ENCODE measurements around the gene FLNA.
"Not testable (repeated sequence)": the region's sequence is repeated elsewhere in the genome, so short reads cannot be mapped to it uniquely, and the experiment has no call there.

FLNA gene, protein sequence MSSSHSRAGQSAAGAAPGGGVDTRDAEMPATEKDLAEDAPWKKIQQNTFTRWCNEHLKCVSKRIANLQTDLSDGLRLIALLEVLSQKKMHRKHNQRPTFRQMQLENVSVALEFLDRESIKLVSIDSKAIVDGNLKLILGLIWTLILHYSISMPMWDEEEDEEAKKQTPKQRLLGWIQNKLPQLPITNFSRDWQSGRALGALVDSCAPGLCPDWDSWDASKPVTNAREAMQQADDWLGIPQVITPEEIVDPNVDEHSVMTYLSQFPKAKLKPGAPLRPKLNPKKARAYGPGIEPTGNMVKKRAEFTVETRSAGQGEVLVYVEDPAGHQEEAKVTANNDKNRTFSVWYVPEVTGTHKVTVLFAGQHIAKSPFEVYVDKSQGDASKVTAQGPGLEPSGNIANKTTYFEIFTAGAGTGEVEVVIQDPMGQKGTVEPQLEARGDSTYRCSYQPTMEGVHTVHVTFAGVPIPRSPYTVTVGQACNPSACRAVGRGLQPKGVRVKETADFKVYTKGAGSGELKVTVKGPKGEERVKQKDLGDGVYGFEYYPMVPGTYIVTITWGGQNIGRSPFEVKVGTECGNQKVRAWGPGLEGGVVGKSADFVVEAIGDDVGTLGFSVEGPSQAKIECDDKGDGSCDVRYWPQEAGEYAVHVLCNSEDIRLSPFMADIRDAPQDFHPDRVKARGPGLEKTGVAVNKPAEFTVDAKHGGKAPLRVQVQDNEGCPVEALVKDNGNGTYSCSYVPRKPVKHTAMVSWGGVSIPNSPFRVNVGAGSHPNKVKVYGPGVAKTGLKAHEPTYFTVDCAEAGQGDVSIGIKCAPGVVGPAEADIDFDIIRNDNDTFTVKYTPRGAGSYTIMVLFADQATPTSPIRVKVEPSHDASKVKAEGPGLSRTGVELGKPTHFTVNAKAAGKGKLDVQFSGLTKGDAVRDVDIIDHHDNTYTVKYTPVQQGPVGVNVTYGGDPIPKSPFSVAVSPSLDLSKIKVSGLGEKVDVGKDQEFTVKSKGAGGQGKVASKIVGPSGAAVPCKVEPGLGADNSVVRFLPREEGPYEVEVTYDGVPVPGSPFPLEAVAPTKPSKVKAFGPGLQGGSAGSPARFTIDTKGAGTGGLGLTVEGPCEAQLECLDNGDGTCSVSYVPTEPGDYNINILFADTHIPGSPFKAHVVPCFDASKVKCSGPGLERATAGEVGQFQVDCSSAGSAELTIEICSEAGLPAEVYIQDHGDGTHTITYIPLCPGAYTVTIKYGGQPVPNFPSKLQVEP (N-terminal part only)

DNA sequence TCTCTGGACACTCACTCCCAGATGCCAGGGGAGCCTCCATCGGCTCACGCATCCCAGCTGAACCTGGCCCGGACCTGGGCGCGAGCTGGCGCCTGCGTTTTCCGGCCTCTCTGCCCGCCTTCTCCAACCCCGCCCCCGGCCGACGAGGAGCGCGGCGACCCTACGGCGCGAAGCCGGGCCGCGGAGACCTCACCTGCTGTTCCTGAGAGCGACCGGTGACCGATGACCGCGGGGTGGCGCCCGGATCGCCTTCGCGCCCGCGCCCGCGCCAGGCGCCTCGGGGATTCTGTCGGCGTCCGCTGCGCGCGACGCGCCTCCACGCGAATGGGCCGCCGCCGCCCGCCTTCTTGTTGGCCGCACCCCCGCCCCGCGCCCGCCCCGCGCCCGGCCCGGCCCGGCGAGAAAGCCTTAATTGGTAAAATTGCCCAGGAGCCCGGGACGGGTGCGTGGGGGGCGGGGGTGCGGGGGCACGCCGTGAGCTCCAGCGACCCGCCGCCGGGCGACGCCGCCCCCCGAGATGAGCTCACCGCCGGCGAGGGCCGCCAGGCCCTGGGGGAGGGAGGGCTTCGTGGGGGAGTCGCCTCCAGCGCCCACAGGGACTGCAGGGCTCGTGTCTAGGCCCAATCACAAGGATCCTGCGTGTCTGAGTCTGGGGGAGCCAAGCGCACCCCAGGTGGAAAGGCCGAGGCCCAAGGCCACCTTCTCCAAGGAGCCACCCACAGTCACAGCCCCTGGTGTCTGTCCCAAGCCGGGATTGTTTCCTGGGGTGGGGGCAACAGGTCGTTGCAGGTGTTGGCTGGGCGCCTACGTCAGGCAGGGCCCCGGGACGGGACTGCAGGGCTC lies at the start of gene FLNA:
Gene FLNA, minus strand, starts transcription at position 322 of the 843 bp plus-strand sequence. CDS start 3,389 bp downstream, outside the sequence.
- DNase-seq = no peak

DNA sequence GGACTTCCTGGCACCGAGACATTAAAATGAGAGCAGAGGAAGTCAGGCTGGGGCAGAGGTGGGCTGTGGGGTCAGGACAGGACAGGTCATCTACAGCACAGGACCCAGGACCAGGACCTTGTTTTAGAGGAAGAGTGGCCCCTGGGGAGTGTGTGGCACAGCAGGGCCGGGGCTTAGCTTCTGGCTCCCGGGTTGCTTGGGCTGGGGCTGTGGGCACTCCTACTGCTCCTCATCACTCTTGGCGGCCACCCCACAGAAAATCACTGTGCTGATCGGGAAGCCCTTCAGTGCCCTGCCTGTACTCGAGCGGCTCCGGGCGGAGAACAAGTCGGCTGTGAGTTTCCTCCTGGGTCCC lies 45.9 kb upstream of the FLNA start:
- DNase-seq = no peak

DNA sequence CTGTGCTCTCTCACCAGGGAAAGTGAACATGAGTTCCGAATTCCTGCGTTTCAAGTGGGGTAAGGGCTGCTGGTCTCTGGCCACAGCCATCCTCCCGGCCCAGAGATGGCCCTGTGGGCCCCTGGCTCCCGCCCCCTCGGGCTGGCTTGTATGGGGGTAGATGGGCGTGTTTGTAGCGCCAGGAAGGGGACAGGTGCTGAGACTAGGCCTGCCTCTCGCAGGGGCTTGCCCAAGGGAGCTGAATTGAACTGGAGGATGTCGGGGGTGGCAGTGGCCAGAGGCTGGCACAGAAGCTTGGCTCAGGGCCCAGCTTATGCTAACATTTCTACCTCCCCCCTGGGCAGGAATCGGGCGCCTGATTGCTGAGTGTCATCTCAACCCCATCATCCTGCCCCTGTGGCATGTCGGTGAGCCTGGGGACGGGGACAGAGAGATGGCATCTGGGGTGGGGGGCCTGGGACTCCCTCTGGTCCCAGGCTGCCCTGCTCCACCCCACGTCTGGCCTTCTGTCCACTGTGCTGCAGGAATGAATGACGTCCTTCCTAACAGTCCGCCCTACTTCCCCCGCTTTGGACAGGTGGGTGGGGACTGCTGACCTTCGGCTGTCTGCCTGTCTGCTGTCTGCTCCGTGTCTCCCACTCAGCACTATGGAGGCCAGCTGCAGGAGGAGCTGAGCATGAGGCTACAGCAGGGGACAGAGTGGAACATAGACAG lies 45.4 kb upstream of the FLNA start:
- DNase-seq = no peak

DNA sequence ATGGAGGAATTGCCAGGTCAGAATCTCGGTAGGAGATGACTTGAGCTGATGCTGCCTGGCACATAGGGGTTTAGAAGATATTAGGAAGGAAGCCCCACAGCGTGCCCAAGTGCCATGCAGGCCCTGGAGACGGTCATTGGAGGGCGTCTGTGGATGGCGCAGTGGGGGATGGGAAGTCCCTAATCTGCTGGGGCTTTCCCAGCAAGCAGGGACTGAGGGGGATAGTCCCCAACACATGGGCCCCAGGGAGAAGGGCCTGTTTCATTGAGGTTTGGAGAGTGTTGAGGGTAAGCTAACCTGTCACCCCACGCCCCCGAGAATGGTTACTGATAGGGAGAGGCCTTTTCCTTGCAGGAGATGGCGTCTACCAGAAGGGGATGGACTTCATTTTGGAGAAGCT lies 44.8 kb upstream of the FLNA start:
- no peak for DNase-seq

DNA sequence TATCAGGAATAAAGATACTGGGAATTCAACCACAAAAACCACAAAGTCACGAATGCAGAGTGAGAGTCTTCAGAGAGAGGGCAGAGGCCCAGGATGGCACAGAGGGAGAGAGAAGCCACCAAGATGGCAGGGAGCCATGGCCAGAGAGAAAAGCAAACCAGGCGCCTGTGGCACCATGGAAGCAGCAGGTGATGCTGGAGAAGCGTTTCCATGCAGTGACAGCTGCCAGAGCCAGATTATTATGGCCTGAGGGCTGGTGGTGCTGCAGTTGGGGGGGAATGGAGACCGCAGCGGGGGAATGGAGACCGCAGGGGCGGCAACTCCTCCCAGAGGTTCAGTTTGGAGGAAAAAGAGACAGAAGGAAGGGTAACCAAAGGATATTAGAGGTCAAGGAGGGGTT lies 42.7 kb upstream of the FLNA start:
- DNase-seq = no peak

DNA sequence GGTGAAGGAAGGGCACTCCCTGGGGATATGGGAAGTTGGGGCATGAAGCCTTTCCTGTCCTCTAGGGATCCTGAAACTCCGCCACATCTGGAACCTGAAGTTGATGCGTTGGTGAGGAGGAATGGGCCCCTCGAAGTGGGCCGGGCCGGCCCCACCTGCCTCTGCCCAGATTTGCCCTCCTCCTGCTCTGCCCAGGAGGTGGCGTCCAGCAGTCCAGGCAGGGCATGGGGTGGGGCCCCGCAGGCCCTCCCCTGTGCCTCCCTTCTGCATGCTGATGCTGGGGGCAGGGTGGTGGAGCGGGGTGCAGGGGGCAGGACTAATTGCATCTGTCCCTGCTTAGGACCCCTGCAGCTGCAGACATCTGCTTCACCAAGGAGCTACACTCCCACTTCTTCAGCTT lies 38.7 kb upstream of the FLNA start:
- DNase-seq = no peak

DNA sequence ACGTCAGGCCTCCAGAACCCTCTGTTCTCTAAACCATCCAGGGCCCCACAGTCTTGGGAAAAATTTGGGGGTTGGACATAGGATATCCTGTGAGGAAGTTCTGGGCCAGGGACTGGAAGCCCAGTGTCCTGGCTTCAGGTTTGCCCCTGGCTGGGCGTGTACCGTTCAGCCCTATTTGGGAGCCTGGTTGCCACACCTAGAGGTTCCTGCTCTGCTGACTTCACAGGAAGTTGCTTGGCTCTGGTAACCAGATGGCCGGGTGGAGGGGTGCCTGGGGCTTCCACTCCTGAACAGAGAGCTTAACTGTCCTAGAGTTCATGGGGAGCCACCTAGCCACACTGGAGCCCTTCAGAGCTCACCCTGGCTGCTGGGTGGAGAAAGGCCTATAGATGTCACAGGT lies 38.0 kb upstream of the FLNA start:
- DNase-seq = peak; percentile 13

DNA sequence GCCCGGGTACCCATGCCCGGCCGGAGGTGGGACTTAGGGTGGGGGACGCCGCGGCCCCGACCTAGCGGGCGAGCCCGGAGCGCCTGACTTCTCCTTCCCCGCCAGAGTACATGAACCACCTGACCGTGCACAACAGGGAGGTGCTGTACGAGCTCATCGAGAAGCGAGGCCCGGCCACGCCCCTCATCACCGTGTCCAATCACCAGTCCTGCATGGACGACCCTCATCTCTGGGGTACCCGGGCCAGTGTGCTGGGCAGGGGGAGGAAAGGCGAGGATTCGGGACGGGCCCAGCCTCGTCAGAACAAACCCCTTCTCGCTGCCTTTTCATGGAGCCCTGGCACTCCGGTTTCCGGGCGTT lies 37.5 kb upstream of the FLNA start:
- DNase-seq = peak; percentile 53

DNA sequence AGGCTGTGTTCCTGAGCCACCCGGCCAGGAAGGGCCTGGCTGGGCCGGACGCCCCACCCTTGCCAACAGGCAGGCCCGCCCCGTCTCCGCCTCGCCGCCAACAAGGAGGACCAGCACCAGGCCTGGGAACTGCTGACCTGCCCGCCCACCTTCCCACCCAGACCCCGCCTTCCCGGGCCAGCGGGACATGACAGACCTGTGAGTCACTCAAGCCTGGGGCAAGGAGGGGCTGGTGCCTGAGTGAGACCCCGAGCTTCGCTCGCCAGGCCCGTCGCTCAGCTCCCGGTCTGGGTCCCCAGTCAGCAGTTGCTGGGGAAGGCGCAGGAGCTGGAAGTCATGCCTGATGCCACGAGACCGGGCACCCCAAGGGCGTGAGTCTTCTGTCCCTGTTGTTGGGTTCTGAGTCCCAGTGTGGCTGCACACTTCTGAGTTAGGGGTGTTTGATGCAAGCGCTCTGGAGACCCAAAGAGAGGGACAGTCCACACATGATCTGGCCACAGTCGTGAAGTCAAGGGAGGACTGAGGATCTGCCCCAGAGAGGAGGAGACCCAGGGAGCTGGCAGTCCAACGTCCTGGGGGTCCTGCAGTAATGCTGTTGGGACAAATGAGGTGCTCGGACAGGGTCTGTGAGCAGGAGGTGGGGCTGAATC lies 34.9 kb upstream of the FLNA start, which contains the start of gene DNASE1L1:
Gene DNASE1L1, minus strand, starts transcription at position 33 of the 650 bp plus-strand sequence. CDS start 3,686 bp downstream, outside the sequence.
- DNase-seq = no peak

DNA sequence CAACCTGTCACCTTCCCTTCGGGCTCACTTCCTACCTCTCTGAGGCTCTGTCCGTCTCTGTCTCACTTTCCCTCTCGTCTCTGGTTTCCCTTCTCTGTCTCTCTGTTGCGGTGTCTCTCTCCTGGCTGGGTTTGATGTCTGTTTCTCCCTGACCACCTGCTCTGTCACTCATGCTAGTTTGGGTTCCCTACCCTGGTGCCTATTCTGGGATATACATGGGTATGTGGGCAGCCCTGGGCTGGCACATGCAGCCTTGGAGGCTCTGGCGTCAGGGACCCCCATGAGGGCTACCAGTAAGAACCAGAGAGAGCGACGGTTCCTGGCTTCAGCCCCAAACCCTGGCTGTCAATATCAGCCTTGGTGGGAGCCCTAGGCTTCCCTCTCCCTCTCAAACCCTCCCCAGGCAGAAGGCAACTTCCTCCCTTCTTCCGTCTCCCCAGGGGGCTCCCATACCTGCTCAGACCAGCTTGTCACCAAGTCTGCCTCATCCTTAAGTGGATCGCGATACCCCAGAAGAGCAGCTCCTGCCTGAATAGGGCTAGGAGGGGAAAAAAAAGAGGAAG lies 34.3 kb upstream of the FLNA start:
- no peak for DNase-seq

DNA sequence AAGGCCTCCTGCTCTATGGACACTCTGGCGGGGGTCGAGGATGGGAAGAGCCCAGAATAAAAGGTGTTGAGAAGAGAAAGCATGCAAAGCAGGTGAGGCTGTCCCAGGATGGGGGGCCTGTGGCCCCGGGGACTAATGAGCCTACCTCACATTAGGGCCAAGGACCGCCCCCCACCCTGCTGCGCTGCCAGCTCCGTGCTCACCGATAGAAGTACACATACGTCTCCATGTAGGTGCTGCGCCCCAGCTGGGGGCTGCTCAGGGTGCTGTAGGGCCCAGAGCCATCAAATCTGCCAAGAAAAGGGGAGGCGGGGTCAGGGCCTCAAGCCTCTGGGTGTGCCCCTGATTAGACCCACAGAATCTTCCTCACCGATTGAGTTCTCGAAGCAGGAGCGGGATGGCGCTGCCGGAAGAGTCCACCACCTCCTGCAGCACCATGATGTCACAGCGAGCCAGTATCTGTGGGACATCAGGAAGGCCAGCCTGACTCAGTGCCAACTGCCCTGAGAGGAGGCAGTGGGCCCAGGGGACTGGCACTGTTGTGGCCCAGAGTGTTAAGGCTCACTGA lies 30.3 kb upstream of the FLNA start:
- no peak for DNase-seq

DNA sequence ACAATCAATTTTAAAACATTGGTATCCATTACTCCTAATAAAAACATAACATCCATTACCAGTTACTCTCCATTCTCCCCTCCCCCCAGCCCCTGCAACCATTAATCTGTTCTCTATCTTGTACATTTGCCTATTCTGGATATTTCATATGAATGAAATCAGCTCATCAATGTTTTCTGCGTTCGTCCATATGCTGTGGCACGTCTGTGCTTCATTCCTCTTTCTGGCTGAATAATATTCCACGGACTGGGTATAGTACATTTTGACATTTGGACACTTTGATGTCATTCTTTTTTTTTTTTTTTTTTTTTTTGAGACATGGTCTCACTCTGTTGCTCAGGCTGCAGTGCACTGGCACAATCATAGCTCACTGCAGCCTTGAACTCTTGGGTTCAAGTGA lies 29.4 kb upstream of the FLNA start:
- no peak for DNase-seq

DNA sequence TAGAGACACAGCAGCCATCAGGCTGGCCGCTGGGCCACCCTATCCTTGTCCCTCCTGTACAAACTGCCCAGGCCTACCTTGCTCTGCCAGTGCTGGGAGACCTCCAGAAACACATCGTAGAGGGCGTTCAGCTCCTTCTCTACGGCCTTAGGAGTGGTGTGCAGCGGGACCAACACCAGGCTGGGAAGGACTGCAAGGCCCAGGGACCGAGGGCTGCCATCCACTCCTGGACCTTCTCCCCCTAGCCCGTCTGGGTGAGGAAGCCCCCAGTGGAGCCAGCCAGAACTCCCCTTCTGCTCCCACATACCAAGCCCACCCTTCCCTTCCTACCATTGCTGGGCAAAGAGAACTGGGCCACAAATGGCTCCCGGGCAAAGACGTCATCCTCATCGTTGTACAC lies 28.8 kb upstream of the FLNA start:
- DNase-seq = no peak

DNA sequence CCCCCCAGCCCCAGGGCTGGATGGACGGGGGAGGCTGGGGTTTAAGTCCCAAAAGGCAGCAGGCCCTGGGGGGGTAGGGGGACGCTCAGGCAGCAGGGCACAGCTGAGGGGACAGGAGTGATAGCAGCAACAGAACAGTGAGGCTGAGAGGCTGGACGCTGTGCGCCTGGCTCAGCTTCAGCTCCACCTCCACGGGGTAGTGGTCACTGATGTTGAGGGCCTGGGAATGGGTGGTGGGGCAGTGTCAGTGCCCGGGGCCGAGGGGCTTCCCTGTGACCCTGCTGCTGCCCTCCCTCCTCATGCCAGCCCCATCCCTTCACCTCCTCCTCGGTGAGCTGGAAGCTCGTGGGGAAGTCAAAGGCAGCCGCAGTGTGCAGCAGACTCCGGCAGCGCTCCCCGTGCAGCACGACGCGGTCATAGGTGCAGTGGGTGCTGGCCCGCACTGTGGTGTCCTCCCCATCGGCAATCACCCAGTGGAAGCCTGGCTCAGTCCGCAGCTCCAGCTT lies 28.2 kb upstream of the FLNA start:
- no peak for DNase-seq

DNA sequence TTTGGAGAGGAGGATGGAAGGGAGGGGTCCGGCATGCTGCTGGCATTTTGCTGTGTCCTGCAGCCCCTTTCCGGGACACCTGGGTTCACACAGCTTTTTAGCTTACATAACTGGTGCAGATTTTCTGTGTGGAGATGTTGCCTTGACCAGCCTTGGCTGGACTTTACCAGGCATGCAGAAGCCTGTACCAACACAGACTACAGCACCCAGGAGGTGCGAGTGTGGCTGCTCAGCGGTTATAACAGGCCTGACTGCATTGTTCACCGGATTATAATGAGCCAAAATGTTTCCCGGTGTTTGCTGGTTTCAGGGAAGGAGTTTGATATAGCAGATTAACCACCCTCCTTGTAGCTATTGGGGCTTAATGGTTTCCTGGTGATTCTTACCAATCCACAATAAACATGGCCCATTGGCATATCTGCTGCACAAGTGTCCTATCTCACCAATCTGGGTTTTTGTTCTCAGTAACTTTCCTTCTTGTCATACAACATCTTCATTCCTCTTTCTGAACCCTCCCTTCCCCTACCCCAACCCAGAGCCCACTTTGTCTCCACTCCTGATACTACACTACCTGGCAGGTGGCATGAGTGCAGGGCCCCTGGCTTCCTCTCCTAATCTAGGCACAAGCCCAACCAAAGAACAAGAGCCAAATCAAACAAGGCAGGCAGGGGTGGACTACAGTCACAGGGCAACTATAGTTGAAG lies 27.6 kb upstream of the FLNA start:
- DNase-seq = no peak

DNA sequence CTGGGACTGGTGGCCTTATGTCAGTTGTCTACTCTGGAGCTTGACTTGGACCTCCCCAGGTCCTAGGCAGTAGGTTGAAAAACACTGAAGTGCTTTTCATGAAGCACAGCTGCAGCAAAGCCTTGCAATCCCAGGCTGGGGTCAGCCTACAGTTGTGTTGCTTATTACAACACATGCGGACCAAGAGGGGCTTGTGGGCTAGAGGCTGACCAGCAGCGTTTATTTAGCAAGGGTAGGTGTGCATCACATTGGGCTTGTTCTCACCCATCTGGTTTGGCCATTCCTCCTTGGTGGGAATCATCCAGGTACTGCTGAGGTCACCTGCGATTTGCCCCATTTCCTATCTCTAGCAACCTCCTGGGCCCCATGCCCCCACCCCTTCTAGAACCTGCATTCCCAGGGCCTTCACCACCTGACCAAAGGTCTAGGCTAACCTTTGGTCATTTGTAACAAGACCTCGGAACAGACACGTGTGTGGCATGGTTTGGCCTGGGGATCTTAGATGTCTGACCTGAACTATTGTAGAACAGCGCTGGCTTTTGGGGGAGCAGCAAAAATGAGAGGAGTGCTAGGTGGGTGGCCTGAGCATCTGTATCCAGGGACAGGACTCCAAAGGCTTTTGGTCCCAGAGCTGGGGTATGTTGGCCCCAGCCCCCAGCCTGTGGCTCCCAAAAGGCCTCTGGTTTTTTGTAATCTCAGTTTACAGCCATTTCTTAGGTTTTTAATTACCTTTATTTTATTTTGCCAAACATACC lies 26.8 kb upstream of the FLNA start:
- DNase-seq = no peak

DNA sequence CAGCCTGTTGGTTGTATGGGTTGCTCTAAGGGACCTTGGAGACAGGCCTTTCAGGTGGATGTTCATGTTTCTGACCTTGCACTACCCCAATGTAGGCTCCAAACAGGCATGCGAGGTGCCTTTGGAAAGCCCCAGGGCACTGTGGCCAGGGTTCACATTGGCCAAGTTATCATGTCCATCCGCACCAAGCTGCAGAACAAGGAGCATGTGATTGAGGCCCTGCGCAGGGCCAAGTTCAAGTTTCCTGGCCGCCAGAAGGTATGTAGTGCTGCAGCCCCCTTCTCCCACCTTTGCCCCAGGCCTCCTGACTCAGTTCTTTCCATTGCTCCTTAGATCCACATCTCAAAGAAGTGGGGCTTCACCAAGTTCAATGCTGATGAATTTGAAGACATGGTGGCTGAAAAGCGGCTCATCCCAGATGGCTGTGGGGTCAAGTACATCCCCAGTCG lies 26.0 kb upstream of the FLNA start:
- not testable (repeated sequence) for DNase-seq

DNA sequence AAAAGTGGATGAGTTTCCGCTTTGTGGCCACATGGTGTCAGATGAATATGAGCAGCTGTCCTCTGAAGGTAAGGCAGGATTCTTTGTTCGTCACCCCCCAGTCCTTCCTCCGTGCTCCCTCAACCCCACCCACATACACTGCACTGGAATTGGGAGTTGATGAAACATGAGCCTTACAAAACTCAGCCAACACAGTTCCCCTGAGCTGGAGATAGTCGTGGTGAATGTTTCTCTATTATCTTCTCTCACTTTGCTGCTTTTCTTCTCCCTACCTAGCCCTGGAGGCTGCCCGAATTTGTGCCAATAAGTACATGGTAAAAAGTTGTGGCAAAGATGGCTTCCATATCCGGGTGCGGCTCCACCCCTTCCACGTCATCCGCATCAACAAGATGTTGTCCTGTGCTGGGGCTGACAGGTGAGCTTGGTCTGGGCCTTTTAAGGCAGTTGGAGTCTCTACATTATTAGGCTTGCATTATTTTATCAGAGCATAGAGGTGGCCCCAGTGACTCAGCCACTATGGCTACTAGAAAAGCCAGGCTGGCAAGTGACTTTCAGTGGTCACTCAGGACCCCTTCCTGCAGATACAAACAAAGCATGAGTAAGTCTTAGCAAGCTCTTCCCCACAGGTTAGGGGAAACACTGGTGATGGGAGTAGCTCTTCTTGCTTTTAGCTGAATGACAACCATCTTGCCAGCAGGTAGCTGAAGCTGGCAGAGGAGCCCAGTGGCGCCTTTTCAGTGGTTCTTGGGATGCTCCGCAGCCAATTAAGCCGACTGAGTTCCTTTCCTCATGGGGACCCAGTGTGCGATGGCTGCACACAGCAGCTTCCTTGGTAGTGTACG lies 25.3 kb upstream of the FLNA start:
- no peak for DNase-seq
